IPS-11a (cell line): ENCODE results near the gene MORC4.
"Not testable (repeated sequence)": the region's sequence is repeated elsewhere in the genome, so short reads cannot be mapped to it uniquely, and the experiment has no call there.

Experiments
- H3K4me3 ChIP-seq: one replicate; pipeline ENCODE4 v1.5.1; 2013; ENCODE audit warnings: low read depth, low read length, control low read depth

The MORC4 gene

DNA sequence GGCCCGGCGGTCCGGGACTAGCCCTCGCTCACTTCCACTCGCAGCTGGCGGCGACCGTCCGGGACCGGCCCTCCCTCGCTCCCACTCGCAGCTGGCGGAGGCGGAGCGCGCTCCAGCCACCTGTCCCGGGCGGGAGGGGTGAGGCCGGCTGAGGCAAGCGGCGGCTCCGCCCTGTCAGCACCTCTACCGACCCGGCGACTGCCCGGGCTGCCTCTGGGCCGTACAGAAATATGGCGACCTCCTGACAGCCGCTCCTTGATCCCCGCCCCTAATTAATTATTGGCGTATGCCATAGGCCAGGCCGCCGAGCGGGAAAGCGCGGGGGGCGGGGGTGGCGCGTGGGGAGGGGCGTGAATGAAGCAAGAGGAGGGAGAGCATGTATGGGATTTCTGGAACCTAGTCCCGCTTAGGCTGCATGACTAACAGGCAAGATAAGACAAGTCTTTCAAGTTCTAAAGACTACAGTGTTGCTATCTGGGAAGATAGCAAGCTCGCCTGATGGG is at the start of gene MORC4:
TSS of gene MORC4 (minus strand) at position 200 of the 503 bp plus-strand sequence. CDS start 243 bp downstream, outside the sequence.
- H3K4me3 ChIP-seq = peak within 1 kb of the TSS; percentile 45

- no peak overlapping the region for H3K4me3 ChIP-seq
These were observed 47.6 kb upstream of the MORC4 start for GRCh38 chrX:107047622-107048021.

- H3K4me3 ChIP-seq = no peak overlapping the region
These were observed 29.7 kb upstream of the MORC4 start for GRCh38 chrX:107029752-107030151.

- H3K4me3 ChIP-seq = no peak overlapping the region
These were observed 25.5 kb upstream of the MORC4 start for GRCh38 chrX:107025545-107025944.

DNA sequence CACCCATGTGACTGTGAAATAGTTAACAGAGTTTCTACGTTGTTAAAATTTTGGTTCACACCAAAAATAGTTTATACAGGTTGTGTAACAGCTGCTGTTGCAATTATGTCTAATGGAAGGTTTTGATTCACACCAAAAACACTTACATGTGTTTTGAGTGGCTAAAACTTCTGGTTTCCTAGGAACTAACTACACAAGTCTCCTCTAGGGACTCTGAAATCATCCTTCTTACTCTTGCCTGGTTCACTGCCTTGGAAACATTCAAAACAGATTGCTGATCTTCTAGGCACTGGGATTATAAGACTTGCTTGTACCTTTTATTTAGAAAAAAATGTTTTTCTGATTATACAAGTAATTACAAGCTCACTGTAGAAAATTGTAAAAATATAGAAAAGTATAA is 14.9 kb upstream of the MORC4 start:
- no peak overlapping the region for H3K4me3 ChIP-seq

GRCh38 chrX:107008034-107008433 is 8.0 kb upstream of the MORC4 start:
- H3K4me3 ChIP-seq = no peak overlapping the region

DNA sequence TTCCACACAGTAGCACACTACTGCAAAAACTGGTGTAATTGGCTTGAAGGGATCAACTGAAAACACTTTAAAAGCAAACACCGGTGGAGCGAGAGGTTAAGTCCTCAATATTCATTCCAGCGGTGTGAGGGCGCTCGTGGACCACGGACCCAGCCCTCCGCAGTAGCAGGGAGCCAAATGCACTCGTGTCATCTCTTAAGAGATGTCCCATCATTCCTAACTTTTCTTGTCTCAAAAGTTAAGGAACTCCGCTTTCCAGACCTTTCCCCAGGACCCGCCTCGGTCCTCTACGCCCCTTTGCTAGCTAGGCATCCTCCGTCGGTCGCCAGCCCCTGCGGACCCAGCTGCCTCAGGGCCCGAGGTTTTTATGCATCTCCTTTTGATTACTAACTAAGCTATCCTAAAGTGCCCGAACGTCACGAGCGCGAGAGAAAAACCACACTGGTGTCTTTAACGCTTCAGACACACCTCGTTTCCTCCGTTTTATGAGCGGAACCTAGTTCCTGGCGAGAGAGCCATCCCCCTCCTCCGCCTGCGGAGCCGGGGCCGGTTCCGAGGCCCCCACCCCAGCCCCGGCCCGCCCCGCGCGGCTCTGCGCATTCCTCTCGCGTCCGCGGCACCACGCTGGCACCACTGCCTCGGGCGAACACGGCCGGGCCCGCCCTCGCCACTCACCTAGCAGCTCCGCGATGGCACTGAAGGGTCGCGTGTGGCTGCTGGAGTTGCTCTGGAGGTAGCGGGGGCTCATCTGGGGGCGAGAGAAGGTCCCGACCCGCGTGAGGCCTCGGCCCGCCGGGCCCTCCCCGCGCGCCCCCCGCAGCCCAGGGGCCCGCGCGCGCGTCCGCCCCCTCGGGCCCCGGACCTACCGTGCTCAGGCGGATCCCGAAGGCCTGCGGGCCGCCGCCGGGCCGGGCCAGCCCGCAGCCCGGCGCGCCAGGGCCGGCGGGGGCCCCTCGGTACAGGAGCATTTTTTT is 723 bp downstream of the MORC4 start:
- peak overlapping the region; percentile 45 for H3K4me3 ChIP-seq

DNA sequence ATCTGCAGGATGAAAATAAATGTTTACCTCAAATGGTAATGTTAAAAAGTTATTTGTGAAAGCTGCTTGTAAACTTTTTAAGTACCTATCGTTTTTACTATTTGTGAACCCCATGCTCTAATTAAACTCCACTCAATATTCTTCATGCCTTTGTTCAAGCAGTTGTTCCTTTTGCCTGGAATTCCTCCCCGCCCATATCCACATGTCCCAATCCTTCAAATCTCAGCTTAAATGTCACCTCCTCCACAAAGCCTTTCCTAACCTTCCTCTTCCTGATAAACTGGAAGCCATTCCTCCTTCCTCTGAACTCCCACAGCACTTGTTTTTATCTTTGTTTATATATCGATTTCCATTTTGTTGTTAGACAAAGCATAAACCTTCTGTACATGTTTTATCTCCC is 2.4 kb downstream of the MORC4 start:
- H3K4me3 ChIP-seq = no peak overlapping the region

- no peak overlapping the region for H3K4me3 ChIP-seq
These were observed 4.3 kb downstream of the MORC4 start for GRCh38 chrX:106995678-106996077.

GRCh38 chrX:106987488-106987887 is 12.5 kb downstream of the MORC4 start:
- no peak overlapping the region for H3K4me3 ChIP-seq

DNA sequence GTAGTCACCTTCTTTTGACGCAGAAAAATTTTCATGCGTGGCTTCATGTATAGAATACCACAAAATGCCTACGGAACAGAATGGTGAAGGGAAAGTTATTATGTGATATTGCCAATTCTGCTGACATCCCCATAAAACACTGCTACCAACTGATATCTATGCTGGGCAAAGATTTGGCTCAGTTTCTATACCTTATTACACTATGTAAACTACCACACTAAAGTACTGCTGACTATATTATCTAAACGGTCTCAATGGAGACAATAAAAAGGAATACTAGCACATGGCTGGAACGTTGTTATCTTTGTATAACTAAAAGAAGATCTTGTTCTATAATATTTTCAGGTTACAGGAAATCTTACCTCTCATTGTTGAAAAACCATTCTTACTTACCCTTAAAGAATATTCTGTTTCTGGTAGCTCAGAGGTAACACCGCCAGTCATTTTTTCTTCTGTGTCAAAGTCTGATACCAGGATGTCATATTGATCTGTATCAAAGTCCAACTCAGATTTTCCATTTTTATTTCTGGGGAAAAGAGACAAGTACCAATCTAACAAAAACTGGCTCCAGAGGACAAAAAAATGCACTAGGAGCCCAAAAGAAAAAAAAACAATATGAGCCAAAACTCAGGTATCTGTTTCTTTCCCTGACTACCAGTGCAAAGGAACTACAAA is 18.9 kb downstream of the MORC4 start:
- H3K4me3 ChIP-seq = no peak overlapping the region

- H3K4me3 ChIP-seq = no peak overlapping the region
These were observed 23.6 kb downstream of the MORC4 start for GRCh38 chrX:106976416-106976815.

GRCh38 chrX:106973433-106974149 is 26.4 kb downstream of the MORC4 start:
- H3K4me3 ChIP-seq = no peak overlapping the region

- H3K4me3 ChIP-seq = no peak overlapping the region
These were observed 27.1 kb downstream of the MORC4 start for GRCh38 chrX:106972896-106973295.

DNA sequence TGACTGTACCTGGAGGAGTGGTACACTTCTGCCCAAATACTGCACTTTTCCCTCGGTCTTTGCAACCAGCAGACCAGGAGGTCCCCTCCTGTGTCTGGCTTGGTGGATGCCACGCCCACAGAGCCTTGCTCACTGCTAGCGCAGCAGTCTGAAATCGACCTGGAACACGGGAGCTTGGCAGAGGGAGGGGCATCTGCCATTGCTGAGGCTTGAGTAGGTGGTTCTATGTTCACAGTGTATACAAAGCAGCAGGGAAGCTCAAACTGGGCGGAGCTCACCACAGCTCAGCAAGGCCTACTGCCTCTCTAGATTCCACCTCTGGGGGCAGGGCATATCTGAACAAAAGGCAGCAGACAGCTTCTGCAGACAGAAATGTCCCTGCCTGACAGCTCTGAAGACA is 33.5 kb downstream of the MORC4 start:
- H3K4me3 ChIP-seq = not testable (repeated sequence)

GRCh38 chrX:106964290-106964689 is 35.7 kb downstream of the MORC4 start:
- no peak overlapping the region for H3K4me3 ChIP-seq

GRCh38 chrX:106963111-106963510 is 36.9 kb downstream of the MORC4 start:
- H3K4me3 ChIP-seq = no peak overlapping the region

DNA sequence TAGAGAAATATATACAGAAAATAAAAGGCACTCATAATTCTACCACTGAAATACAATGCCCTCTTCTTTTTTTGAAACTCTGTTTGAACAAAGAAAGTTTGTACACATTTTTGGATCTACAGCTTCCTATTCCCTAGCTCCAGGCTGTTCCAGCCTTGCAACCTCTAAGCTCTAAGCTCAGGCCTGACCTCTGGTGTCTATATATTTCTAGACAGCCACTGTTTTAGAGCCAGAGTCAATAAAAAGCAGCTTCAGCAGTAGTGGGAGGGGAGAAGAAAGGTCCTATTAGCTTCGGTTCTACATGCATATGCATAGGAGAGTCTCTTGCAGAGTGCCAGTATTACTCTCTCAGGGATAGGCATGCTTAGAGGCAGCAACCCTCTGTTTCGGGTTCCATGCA is 40.1 kb downstream of the MORC4 start:
- H3K4me3 ChIP-seq = no peak overlapping the region

- H3K4me3 ChIP-seq = no peak overlapping the region
These were observed 42.2 kb downstream of the MORC4 start for GRCh38 chrX:106957856-106958255.

DNA sequence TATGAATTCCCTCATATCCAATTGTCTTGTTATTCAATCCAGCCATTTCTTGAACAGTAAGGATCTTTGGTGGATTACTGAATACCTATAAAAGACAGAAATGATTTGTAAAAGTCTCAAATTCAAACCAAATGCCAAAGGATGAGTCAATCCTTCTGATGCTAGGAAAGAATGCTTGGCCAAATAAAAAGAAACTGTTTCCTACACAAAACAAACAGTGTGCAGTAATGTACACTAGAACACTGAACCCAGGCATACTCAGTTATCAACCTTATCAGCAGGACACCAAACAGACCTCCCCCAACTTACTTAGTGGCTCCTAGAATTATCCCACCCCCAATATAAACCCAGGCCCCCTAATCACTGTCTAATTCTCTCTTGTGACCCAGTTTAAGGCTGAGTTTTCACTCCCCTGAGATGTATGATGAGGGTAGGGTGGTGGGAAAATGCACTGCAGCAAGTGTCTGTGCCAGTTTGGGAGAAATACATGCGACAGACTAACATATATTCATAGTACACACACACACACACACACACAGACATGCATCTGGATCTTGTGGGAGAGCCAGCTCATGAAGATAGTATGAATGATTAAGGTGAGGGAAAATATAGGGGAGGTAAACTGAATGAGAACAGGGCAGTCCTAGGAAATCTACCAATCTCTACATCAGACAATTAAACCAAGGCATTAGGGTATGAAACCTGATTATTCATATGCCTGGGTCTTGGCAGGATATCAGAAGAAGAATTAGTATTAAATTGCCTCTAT is 44.8 kb downstream of the MORC4 start:
- H3K4me3 ChIP-seq = no peak overlapping the region
